Naive B cell (primary cell): ENCODE measurements around the gene ATP11A. TPM values are rescaled to one million over a fixed set of nuclear protein-coding genes. Genes with fewer than 3 reads are reported as not detected.
A peak's percentile ranks its signal among the peaks of the same experiment; 100 is the strongest.

ENCODE experiments used
- ATAC-seq, 2 donors: fragments of 150-1000 bp; cut with Tn5 transposase; 2 replicates each; pipeline ENCODE4 v1.10.0; 2021; ENCODE audit warnings: low read depth in 2 of 2, mild to moderate bottlenecking in 2 of 2, moderate library complexity in 2 of 2
- DNase-seq: peaks from one replicate; pipeline ENCODE4 v3.0.0; 2022
- H3K27ac Mint-ChIP-seq, 6 donors: one replicate each; pipeline ENCODE4 v1.8.0; 2020 to 2022; ENCODE audit warnings: mild to moderate bottlenecking in 6 of 6, mixed read lengths in 6 of 6, moderate library complexity in 5 of 6, inconsistent platforms in 2 of 6
- H3K27me3 Mint-ChIP-seq, 3 donors: one replicate each; pipeline ENCODE4 v1.8.0; 2021 to 2022; ENCODE audit warnings: mixed read lengths in 3 of 3, mild to moderate bottlenecking in 1 of 3
- H3K36me3 Mint-ChIP-seq, 2 donors: one replicate each; pipeline ENCODE4 v1.8.0; 2020 to 2022; ENCODE audit warnings: mixed read lengths in 2 of 2, inconsistent platforms in 1 of 2, mild to moderate bottlenecking in 1 of 2
- H3K4me1 Mint-ChIP-seq, 3 donors: one replicate each; pipeline ENCODE4 v1.8.0; 2020 to 2022; ENCODE audit warnings: mixed read lengths in 3 of 3, inconsistent platforms in 1 of 3, mild to moderate bottlenecking in 1 of 3, moderate library complexity in 1 of 3
- H3K4me3 Mint-ChIP-seq, 8 donors: one replicate each; pipeline ENCODE4 v1.8.0; 2020 to 2022; ENCODE audit warnings: mild to moderate bottlenecking in 8 of 8, mixed read lengths in 8 of 8, moderate library complexity in 8 of 8, inconsistent platforms in 2 of 8
- H3K9me3 Mint-ChIP-seq, 7 donors: one replicate each; pipeline ENCODE4 v1.8.0; 2020 to 2022; ENCODE audit warnings: mixed read lengths in 7 of 7, mild to moderate bottlenecking in 5 of 7, inconsistent platforms in 2 of 7, moderate library complexity in 1 of 7
- polyA plus RNA-seq, 6 donors: library from polyadenylated mRNA; unstranded; fragments of 300-500 nt; fragmentation: Illumina TruSeq; gene quantifications; one replicate each; pipeline ENCODE4 v1.2.3, GENCODE V29; 2021; ENCODE audit warnings: low read depth in 6 of 6

Gene ATP11A
- polyA plus RNA-seq, 6 donors from 2014 or later, result 7.9 to 23.3 (median 12.9) TPM

DNA sequence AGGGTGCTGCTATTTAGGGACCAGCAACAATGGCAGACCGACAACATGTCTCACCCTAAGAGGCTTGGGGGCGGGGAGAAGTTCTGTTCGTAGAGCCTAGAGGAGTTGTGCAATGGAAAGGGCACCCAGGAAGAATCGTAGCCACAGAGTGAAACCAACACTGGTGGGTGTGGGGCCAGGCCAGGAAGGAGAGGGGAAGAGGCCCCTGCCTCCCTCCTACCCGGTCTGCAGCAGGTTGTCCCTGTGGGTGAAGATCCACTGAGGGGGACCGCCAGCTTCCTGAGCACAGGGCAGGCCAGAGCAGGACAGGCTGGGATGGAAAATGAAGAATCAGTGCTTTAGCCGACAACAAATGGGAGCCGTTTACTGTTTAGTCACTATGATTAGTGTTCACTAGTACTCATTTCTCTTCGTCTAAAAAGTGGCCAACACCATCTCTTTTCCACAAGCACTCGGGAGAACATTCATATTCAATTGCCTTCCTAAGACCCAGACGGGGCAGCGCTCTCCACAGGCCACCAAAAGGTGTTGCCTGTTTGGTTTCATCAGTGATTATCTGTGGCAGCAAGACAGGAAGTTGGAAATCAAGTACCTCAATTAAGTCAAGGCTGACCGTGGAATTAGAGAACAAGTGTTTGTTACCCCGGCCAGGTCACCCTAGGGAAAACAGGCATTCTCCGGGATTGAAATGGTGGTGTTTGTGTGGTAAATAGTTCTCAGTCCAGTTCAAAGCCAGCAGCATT is 1.1 kb upstream of the ATP11A start:
- H3K27ac Mint-ChIP-seq, result peak overlapping the region in 5 of 6 donors; percentile 54 to 91 (median 61)
- no peaks in the 10 kb centered on the region for H3K36me3 Mint-ChIP-seq
- H3K27me3 Mint-ChIP-seq, result peaks cover 0 to 11% (median 4%) of the 10 kb centered on the region in 3 donors
- peak overlapping the region; percentile 83 to 94 (median 89) for H3K4me3 Mint-ChIP-seq
- DNase-seq (no peak), ATAC-seq (no peak)
- peaks cover 35 to 38% (median 36%) of the 10 kb centered on the region in 3 donors for H3K4me1 Mint-ChIP-seq
- no peaks in the 10 kb centered on the region for H3K9me3 Mint-ChIP-seq

DNA sequence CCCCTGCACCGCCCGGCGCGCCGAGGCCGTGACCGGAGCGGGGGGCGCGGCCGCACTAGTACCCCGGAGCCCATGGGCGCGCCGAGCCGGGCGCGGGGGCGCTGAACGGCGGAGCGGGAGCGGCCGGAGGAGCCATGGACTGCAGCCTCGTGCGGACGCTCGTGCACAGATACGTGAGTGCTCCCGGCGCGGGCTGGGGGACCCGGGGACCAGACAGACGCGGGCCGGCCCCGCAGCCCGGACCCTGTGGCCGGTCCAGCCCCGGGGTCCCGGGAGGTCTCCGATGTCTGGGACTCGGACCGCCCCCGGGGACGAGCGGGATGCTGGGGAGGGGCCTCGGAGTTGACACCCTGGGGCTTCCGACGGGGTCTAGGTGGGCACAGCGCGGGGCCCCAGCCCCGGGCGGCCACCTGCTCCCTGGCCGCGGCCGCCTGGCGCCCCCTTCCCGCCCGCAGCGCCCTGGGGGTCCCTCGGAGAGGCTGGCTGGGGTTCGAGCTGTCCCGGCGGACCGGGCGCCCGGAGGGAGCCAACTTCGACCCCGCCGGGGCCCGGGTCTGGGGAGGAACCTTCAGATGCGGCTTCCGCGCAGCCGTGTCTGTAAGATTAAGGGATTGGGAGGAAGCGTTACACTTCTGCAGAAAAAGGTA is 568 bp downstream of the ATP11A start:
- Mint-ChIP-seq H3K36me3 (no peaks in the 10 kb centered on the region), H3K4me3 (peak overlapping the region; percentile 84 to 93 (median 88)), H3K9me3 (no peaks in the 10 kb centered on the region), H3K4me1 (peaks cover 38 to 42% (median 42%) of the 10 kb centered on the region in 3 donors), H3K27me3 (peaks cover 0 to 11% (median 4%) of the 10 kb centered on the region in 3 donors), H3K27ac (peak overlapping the region in 2 of 6 donors; percentile 53 to 92)
- DNase-seq, result no peak
- peak; percentile 17 to 31 for ATAC-seq

DNA sequence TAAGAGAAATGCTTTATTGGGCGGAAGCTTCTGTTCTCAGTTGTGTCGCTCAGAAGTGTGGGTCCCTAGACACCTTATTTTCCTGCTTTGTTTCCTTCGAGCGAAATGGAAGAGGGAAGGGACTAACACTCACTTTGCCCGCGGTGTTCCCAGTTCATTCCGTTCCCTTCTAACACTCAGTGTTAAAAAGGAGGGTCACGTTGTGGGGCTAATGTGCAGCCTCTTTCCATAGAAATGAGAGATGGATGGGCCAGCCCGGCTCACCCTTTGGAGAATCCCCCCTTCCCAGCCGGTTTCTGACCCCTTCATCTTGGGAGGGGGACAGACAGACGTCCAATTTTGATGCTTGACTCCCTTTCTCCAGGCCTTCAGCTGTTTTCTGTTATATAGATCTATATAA is 2.3 kb downstream of the ATP11A start:
- Mint-ChIP-seq H3K36me3 (no peaks in the 10 kb centered on the region), H3K4me1 (peaks cover 38 to 42% (median 42%) of the 10 kb centered on the region in 3 donors), H3K27ac (peak overlapping the region in 1 of 6 donors; percentile 32), H3K4me3 (peak overlapping the region; percentile 9 to 93 (median 88)), H3K9me3 (no peaks in the 10 kb centered on the region), H3K27me3 (peaks cover 0 to 11% (median 4%) of the 10 kb centered on the region in 3 donors)
- ATAC-seq, result no peak
- no peak for DNase-seq

DNA sequence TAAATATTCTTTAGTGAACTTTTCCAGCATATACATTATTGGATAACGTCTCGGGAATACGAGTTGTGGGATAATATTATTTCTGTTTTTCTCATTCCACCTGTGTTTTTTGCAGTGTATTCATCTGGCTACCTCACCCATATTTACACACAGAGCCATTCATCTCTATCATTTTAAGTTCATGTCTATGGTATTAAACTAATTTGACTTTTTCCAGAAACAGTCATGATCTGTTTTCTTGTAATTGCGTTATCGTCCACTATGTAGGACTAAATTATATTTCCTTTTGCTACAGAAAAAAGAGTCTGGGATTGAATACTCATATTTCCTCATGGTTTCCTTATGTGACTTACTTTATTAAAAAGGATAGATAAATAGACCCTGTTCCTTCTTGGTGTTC is 2.7 kb downstream of the ATP11A start:
- Mint-ChIP-seq H3K27ac (no peak overlapping the region), H3K27me3 (peaks cover 0 to 11% (median 4%) of the 10 kb centered on the region in 3 donors), H3K36me3 (no peaks in the 10 kb centered on the region), H3K9me3 (no peaks in the 10 kb centered on the region), H3K4me1 (peaks cover 38 to 42% (median 42%) of the 10 kb centered on the region in 3 donors), H3K4me3 (peak overlapping the region in 4 of 8 donors; percentile 34 to 89 (median 64))
- ATAC-seq, result no peak
- no peak for DNase-seq

DNA sequence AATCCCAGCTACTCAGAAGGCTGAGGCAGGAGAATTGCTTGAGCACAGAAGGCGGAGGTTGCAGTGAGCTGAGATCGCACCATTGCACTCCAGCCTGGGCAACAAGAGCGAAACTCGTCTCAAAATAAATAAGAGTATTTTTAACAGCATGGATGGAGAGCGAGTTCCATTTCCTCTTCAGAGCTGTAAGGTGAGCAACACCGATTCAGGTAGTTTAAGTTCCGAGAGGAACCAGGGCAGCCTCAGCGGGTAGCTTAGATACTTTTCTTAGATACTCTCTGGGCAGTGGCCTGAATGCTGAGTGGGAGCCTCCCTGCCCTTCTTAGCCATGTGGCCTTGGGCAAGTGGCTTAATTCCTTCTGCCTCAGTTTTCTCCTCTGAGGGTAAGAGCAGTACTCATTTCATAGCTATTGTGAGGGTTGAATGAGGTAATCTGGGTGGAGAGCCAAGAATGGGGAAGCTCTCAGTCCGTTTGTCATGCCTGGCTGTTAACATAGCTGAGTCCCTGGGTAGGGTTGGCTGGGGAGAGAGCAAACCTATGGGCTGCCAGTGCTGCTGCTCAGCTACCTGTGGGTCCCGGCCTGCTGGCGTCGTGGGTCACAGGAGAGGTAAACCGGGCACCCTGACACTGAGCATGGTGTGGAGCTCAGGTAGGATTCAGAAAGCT is 4.1 kb downstream of the ATP11A start:
- Mint-ChIP-seq H3K4me3 (no peak overlapping the region), H3K4me1 (peaks cover 30 to 35% (median 32%) of the 10 kb centered on the region in 3 donors), H3K27ac (no peak overlapping the region), H3K36me3 (no peaks in the 10 kb centered on the region), H3K27me3 (peaks cover 0 to 11% (median 4%) of the 10 kb centered on the region in 3 donors), H3K9me3 (no peaks in the 10 kb centered on the region)
- DNase-seq, result no peak
- no peak for ATAC-seq

DNA sequence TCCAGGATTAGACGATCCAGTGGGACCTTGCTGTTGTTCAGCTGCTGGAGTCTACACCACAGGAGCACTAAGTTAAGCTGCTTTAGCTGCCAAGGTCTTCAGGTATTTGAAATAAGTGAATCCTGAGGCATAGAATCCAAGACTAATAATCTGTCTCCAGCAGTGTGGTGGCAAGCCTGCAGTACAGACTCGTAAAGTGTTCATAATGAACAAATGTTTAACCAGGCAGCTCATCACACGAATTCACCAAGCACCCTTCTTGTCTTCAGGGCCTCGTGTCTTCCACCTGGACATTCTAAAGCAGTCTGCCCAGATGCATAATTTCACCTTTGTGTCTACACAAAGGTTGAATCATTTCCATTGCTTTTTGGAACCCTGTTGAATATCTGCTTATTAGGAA is 5.3 kb downstream of the ATP11A start:
- ATAC-seq (no peak), DNase-seq (no peak)
- H3K4me1 Mint-ChIP-seq, result peaks cover 28 to 33% (median 29%) of the 10 kb centered on the region in 3 donors
- H3K36me3 Mint-ChIP-seq, result no peaks in the 10 kb centered on the region
- no peaks in the 10 kb centered on the region for H3K9me3 Mint-ChIP-seq
- peaks cover 0 to 11% (median 4%) of the 10 kb centered on the region in 3 donors for H3K27me3 Mint-ChIP-seq
- no peak overlapping the region for H3K4me3 Mint-ChIP-seq
- peak overlapping the region in 1 of 6 donors; percentile 16 for H3K27ac Mint-ChIP-seq

DNA sequence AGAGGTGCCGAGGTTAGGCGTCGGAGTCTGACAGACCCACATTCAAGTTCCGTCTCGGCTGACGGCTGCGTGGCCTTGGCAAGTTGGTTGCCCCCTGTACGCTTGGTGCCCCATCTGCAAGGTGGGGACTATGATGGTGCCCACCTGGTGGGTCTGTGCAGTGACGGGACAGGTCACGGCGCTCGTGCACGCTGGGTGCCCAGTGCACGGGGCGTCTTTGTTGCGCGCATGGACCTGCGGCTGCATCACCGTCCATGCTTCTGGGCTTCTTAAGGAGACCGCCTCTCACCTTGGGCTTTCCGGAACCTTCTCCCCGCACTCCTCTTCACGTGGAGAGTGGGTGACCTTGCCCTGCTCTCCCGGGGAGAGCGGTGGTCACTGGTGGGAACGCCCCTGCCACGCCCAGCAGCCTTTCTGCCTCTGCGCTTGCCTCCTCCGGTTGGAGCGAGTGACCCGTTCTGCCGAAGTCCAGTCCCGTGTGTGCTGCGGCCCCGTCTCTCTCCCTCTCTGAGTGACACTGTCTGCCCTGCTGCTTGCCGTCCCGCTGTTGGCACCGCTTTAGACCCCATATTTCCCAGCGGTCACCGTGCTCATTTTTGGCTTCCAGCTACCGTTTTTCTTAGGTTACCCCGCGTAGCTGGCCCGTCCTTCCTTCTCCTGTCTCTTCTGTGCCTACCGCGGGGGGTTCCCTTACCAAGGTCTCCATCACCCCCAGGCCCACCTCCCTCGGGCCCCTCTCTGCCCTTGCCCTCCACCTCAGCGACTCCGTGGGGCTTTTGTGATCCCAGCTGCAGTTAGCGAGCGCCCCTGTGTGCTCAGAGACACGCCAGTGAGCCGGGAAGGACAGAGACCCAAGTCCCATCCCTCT is 6.4 kb downstream of the ATP11A start:
- Mint-ChIP-seq H3K27ac (peak overlapping the region in 1 of 6 donors; percentile 2), H3K36me3 (no peaks in the 10 kb centered on the region), H3K4me1 (peaks cover 22 to 30% (median 22%) of the 10 kb centered on the region in 3 donors), H3K4me3 (no peak overlapping the region), H3K27me3 (peaks cover 0 to 11% (median 4%) of the 10 kb centered on the region in 3 donors), H3K9me3 (no peaks in the 10 kb centered on the region)
- no peak for DNase-seq
- no peak for ATAC-seq

DNA sequence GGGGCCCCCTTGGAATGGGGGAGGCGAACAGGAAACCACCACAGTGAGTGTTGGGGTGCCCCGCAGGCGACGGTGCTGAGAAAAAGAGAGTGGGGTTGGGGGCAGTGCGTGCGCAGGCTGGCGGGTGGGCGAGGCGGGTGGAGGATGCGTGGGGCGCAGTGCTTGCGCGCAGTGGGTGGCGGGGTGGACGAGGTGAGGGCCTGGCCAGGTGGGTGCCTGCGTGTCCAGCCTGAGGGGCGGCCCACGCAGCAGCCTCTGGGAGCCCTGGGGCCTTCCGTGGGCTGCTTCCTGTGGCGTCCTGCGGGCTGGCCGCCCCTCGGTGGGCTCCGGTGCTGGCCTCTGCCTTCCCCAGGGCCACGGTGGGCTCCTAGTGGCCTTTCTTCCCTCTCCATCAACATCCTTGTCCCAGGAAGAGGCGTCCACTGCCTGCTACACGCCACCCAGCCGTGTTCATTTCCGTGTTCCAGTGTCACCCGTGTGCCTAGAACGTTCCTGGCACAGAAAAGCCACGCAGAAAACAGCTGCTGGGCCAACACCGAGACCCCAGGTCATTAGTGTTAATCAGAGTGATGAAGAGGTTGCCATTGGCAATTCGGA is 7.1 kb downstream of the ATP11A start:
- Mint-ChIP-seq H3K4me3 (no peak overlapping the region), H3K9me3 (no peaks in the 10 kb centered on the region), H3K4me1 (peaks cover 15 to 23% (median 15%) of the 10 kb centered on the region in 3 donors), H3K27ac (no peak overlapping the region), H3K36me3 (no peaks in the 10 kb centered on the region), H3K27me3 (peaks cover 0 to 11% (median 4%) of the 10 kb centered on the region in 3 donors)
- DNase-seq (no peak), ATAC-seq (no peak)

DNA sequence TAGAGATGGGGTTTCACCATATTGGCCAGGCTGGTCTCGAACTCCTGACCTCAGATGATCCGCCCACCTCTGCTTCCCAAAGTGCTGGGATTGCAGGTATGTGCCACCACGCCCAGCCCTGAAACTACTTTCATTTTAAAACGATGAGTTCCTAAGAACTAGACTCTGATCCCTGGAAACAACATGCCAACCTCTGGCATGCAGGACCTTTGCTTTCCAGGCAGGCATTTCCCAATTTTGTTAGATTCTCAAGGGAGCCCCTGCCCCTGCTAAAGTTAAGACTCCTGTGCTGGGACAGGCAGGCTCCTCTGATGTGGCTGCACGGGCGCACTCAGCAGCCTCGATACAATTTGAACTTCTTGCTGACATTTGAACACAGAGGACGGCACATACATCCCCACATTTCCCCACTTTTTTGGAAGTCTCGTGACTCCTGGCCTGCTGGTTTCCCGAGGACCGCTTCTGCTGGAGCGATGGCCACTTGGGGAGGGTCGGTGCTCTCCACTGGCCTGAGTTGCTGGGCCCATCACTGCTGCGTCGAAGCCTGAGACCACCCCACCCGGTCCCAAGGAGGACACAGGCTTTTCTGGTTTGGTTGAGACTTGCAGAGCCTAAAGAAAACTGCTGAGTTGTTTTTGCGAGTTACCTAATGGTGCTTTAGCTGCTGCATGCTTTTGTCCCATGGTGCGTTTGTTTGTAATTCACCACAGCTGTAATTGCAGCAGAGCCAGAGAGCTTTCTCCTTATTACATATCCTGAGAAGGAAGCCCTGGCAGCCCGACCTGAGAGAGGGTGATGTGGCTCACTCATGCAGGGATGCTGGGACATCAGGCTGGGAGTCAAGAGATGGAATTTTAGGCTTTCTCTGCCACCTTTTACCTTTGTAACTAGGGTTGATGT is 8.2 kb downstream of the ATP11A start:
- Mint-ChIP-seq H3K36me3 (no peaks in the 10 kb centered on the region), H3K4me1 (peaks cover 5 to 12% (median 9%) of the 10 kb centered on the region in 3 donors), H3K4me3 (no peak overlapping the region), H3K9me3 (no peaks in the 10 kb centered on the region), H3K27ac (peak overlapping the region in 2 of 6 donors; percentile 29 to 79), H3K27me3 (peaks cover 0 to 5% (median 4%) of the 10 kb centered on the region in 3 donors)
- ATAC-seq, result no peak
- DNase-seq, result no peak

DNA sequence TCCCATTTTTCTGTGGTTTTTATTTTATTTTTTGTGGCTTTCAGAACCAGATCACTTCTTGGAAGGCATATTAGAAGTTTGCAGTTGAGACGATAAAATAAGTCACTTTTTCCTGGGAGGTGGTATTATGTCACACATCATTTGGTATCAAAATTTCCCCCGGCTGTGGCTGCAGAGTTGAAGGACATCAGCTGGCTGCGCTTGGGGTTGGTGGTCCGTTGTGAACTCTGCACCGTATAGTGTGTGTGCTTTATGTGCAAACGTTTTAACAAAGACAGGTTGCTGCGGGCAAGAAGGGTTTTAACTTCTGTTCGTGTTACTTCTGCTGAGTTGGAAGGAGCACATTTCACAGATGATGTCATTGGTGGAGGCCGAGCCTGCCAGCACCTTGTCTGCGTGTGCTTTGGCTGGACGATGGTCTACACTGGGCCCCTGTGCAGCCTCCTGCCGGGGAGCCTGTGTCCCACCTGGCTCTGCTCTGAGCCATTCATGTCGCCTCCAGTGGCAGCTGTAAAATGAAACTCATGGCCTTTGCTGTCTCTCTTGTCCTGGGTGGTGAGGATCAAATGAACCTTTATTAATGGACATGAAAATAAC is 9.6 kb downstream of the ATP11A start:
- Mint-ChIP-seq H3K9me3 (no peaks in the 10 kb centered on the region), H3K4me3 (no peak overlapping the region), H3K36me3 (no peaks in the 10 kb centered on the region), H3K4me1 (peaks cover under 1 to 7% (median 4%) of the 10 kb centered on the region in 3 donors), H3K27ac (no peak overlapping the region), H3K27me3 (no peaks in the 10 kb centered on the region)
- no peak for ATAC-seq
- no peak for DNase-seq

DNA sequence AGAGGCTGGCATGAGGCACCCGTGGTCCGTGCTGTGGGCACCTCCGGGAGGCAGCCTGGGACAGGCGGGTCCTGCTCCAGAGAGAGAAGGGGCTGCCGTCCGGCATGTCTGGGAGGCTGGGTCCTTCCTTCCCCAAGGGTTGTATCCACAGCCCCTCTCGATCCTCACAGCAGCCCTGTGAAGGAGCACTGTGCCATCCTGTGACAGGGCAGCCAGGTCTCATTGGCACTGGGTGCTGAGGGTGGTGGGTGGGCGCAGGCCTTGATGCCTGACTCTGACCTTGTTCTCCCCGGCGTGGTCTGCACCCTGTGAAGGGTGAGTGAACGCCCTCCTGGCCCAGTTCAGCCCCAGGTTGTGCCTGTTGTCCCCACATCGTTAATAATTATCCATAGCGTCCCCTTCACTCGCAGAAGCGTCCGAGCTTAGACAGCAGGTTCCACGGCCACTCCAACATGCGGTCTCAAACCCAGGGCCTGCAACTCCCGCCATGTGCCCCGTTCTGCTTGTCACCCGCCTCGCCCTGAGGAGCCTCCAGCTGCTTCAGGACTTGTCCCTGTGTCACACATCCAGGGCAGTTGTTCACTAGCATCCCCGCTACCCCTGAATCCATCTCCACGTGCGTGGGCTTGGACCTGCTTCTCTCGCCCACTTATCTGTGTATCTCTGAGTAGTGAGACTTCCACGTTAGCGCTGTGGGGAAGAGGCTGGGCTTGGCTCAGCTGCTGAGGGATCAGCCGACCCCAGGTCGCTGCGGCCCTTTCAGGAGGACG is 10.6 kb downstream of the ATP11A start:
- Mint-ChIP-seq H3K27ac (no peak overlapping the region), H3K9me3 (no peaks in the 10 kb centered on the region), H3K36me3 (no peaks in the 10 kb centered on the region), H3K4me3 (no peak overlapping the region), H3K4me1 (peaks cover 0 to 5% (median 4%) of the 10 kb centered on the region in 3 donors), H3K27me3 (no peaks in the 10 kb centered on the region)
- DNase-seq (no peak), ATAC-seq (no peak)
